IPS DF 6.9 (cell line): Measurements from ENCODE around the gene THOC5.

ENCODE experiments used
- DNase-seq: peaks from one replicate; pipeline ENCODE4 v3.0.0-alpha.2; 2013; ENCODE audit warnings: low read depth, low spot score
- H3K27ac ChIP-seq: one replicate; pipeline ENCODE4 v1.5.1; 2013; ENCODE audit warnings: low read length, control low read depth
- H3K27me3 ChIP-seq: 2 replicates; pipeline ENCODE4 v1.6.1; 2013; ENCODE audit warnings: mild to moderate bottlenecking, low read length; ENCODE audit not compliant: control insufficient read depth, insufficient read depth
- H3K36me3 ChIP-seq: 2 replicates; pipeline ENCODE4 v1.6.1; 2013; ENCODE audit warnings: low read length; ENCODE audit not compliant: control insufficient read depth, insufficient read depth
- H3K4me1 ChIP-seq: 2 replicates; pipeline ENCODE4 v1.6.1; 2013; ENCODE audit warnings: low read length; ENCODE audit not compliant: control insufficient read depth, insufficient read depth
- H3K4me3 ChIP-seq: 2 replicates; pipeline ENCODE4 v1.5.1; 2013; ENCODE audit warnings: mild to moderate bottlenecking, low read length
- H3K9me3 ChIP-seq: 2 replicates; pipeline ENCODE4 v1.6.1; 2013; ENCODE audit warnings: low read length, inconsistent platforms; ENCODE audit not compliant: control insufficient read depth, insufficient read depth
- WGBS: extraction: QIAGEN DNeasy Blood & Tissue Kit; methylation state at CpG from one replicate; pipeline ENCODE4 v1.1.7; 2013; ENCODE audit warnings: mixed read lengths, missing lambda C conversion rate; ENCODE audit not compliant: insufficient read length, insufficient coverage; 5-methylcytosine and 5-hydroxymethylcytosine counted together

Gene THOC5

DNA sequence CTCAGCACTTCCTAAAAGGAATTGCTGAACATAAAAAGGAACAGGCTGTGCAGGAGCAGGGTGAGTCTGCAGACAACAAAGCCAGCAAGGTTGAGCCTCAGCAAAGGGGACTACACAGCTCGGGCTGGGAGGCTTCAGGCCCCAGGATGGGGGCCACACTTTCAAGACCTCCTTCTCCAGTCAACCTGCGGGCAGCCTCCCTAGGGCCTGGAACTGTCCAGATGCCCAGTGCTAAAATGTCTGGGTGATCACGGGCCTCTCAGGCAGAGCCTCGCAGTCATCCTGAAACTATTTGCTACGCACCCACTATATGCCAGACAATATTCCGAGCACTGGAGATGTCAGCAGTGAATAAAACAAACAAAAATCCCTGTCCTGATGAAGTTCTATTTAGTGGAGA, 77.4 kb downstream of the THOC5 start:
- H3K36me3 ChIP-seq: peaks cover 4% of the 10 kb centered on the region; the same call in 1 of the 2 replicates
- WGBS: no CpG with 5 or more reads among the region's 6 CpGs
- DNase-seq: no peak
- no peak overlapping the region for H3K27ac ChIP-seq
- H3K4me1 ChIP-seq: peaks cover 12% of the 10 kb centered on the region
- peaks cover 25% of the 10 kb centered on the region for H3K27me3 ChIP-seq
- no peak overlapping the region for H3K4me3 ChIP-seq
- no peaks in the 10 kb centered on the region for H3K9me3 ChIP-seq

GRCh38 chr22:29475550-29475949, 78.0 kb downstream of the THOC5 start:
- no peak overlapping the region for H3K4me3 ChIP-seq
- no peak for DNase-seq
- H3K4me1 ChIP-seq: peaks cover 8% of the 10 kb centered on the region
- H3K27ac ChIP-seq: no peak overlapping the region
- WGBS: no CpG with 5 or more reads among the region's 8 CpGs
- H3K9me3 ChIP-seq: no peaks in the 10 kb centered on the region
- H3K36me3 ChIP-seq: peaks cover 3% of the 10 kb centered on the region; the same call in 1 of the 2 replicates
- H3K27me3 ChIP-seq: peaks cover 19% of the 10 kb centered on the region

GRCh38 chr22:29473001-29473400, 80.6 kb downstream of the THOC5 start:
- Histone ChIP-seq H3K4me3 (no peak overlapping the region), H3K27ac (no peak overlapping the region), H3K36me3 (no peaks in the 10 kb centered on the region), H3K27me3 (no peaks in the 10 kb centered on the region; the same call in 1 of the 2 replicates), H3K4me1 (peaks cover 1% of the 10 kb centered on the region; the same call in 1 of the 2 replicates), H3K9me3 (no peaks in the 10 kb centered on the region)
- DNase-seq: no peak
- no CpG with 5 or more reads among the region's 5 CpGs for WGBS

GRCh38 chr22:29470159-29470855, 83.2 kb downstream of the THOC5 start:
- H3K27me3 ChIP-seq: no peaks in the 10 kb centered on the region
- no peaks in the 10 kb centered on the region for H3K36me3 ChIP-seq
- peak overlapping the region; percentile 45; the same call in 1 of the 2 replicates for H3K4me3 ChIP-seq
- no peaks in the 10 kb centered on the region for H3K9me3 ChIP-seq
- H3K27ac ChIP-seq: no peak overlapping the region
- no peaks in the 10 kb centered on the region for H3K4me1 ChIP-seq
- DNase-seq: peak; percentile 90
- no CpG with 5 or more reads among the region's 54 CpGs for WGBS

GRCh38 chr22:29469755-29470154, 83.8 kb downstream of the THOC5 start:
- Histone ChIP-seq H3K27ac (no peak overlapping the region), H3K27me3 (no peaks in the 10 kb centered on the region), H3K9me3 (no peaks in the 10 kb centered on the region), H3K4me1 (no peaks in the 10 kb centered on the region), H3K36me3 (no peaks in the 10 kb centered on the region), H3K4me3 (peak overlapping the region; percentile 45; the same call in 1 of the 2 replicates)
- no peak for DNase-seq
- no CpG with 5 or more reads among the region's 9 CpGs for WGBS

GRCh38 chr22:29464581-29464980, 89.0 kb downstream of the THOC5 start:
- Histone ChIP-seq H3K4me1 (0 out of 2 replicates have a peak, but pooled peaks cover 2% of the 10 kb centered on the region), H3K36me3 (no peaks in the 10 kb centered on the region), H3K27ac (no peak overlapping the region), H3K9me3 (no peaks in the 10 kb centered on the region), H3K27me3 (no peaks in the 10 kb centered on the region), H3K4me3 (no peak overlapping the region)
- no CpG with 5 or more reads among the region's 7 CpGs for WGBS
- DNase-seq: no peak

GRCh38 chr22:29463629-29464028, 89.9 kb downstream of the THOC5 start:
- DNase-seq: no peak
- H3K4me3 ChIP-seq: no peak overlapping the region
- no peaks in the 10 kb centered on the region for H3K27me3 ChIP-seq
- H3K9me3 ChIP-seq: no peaks in the 10 kb centered on the region
- no peak overlapping the region for H3K27ac ChIP-seq
- no peaks in the 10 kb centered on the region for H3K36me3 ChIP-seq
- WGBS: no CpG with 5 or more reads among the region's 7 CpGs
- H3K4me1 ChIP-seq: 0 out of 2 replicates have a peak, but pooled peaks cover 2% of the 10 kb centered on the region

GRCh38 chr22:29461263-29461662, 92.3 kb downstream of the THOC5 start:
- WGBS: no CpG with 5 or more reads among the region's 5 CpGs

GRCh38 chr22:29459773-29460172, 93.8 kb downstream of the THOC5 start:
- H3K27ac ChIP-seq: no peak overlapping the region
- H3K27me3 ChIP-seq: no peaks in the 10 kb centered on the region
- no peak for DNase-seq
- H3K4me1 ChIP-seq: 0 out of 2 replicates have a peak, but pooled peaks cover 2% of the 10 kb centered on the region
- H3K36me3 ChIP-seq: no peaks in the 10 kb centered on the region
- H3K9me3 ChIP-seq: no peaks in the 10 kb centered on the region
- no CpG with 5 or more reads among the region's 9 CpGs for WGBS
- no peak overlapping the region for H3K4me3 ChIP-seq

More at GRCh38 chr22:29461263-29461662, 92.3 kb downstream of the THOC5 start:
- Histone ChIP-seq H3K4me3 (no peak overlapping the region), H3K9me3 (no peaks in the 10 kb centered on the region), H3K27ac (no peak overlapping the region), H3K4me1 (0 out of 2 replicates have a peak, but pooled peaks cover 2% of the 10 kb centered on the region), H3K27me3 (no peaks in the 10 kb centered on the region), H3K36me3 (no peaks in the 10 kb centered on the region)
- DNase-seq: no peak

DNA sequence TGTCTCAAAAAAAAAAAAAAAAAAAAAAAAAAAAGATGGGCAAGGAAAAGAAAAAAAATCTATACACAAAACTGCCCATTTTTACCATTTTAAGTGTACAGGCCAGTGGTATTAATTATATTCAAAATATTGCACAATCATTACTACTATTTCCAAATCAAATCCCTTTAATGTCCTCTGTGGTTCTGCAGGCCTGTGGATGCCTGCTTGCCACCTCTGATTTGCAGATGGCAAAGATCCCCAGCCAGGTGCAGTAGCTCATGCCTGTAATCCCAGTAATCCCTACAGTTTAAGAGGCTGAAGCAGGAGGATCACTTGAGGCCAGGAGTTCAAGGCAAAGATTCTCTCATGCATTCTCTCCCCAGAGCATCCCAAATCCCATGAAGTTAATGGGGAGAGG, 95.0 kb downstream of the THOC5 start:
- no peak overlapping the region for H3K27ac ChIP-seq
- H3K36me3 ChIP-seq: no peaks in the 10 kb centered on the region
- DNase-seq: no peak
- 0 out of 2 replicates have a peak, but pooled peaks cover 2% of the 10 kb centered on the region for H3K4me1 ChIP-seq
- no peaks in the 10 kb centered on the region for H3K9me3 ChIP-seq
- no peak overlapping the region for H3K4me3 ChIP-seq
- H3K27me3 ChIP-seq: no peaks in the 10 kb centered on the region

- DNase-seq: no peak
- WGBS: no CpG with 5 or more reads among the region's 4 CpGs
- Histone ChIP-seq H3K36me3 (no peaks in the 10 kb centered on the region), H3K27me3 (no peaks in the 10 kb centered on the region), H3K27ac (no peak overlapping the region), H3K9me3 (no peaks in the 10 kb centered on the region), H3K4me1 (0 out of 2 replicates have a peak, but pooled peaks cover 2% of the 10 kb centered on the region), H3K4me3 (no peak overlapping the region)
These were observed 95.8 kb downstream of the THOC5 start for GRCh38 chr22:29457730-29458129.
